HG02943 (cell line): ENCODE results near the gene FLOT1.

Experiments used
- ATAC-seq: cut with Tn5 transposase; IDR thresholded peaks from one replicate; pipeline ENCODE4 v1.9.1; 2021; ENCODE audit warnings: mild to moderate bottlenecking, low read depth, moderate library complexity; ENCODE audit not compliant: unreplicated experiment

Gene FLOT1

GRCh38 chr6:30747902-30748769, 5.6 kb upstream of the FLOT1 start:
- no peak for ATAC-seq

- ATAC-seq, result no peak
Measured at GRCh38 chr6:30747300-30747687, 4.8 kb upstream of the FLOT1 start.

- no peak for ATAC-seq
Measured at GRCh38 chr6:30744054-30744805, 1.7 kb upstream of the FLOT1 start, which contains the start of gene IER3. TSS of gene IER3 (minus strand) at chr6:30744547. CDS start at chr6:30744518, 29 bp downstream.

- no peak for ATAC-seq
Measured at GRCh38 chr6:30743099-30744053, 889 bp upstream of the FLOT1 start.

GRCh38 chr6:30741789-30742315, 635 bp downstream of the FLOT1 start:
- no peak for ATAC-seq

- no peak for ATAC-seq
Measured at GRCh38 chr6:30741063-30741779, 1.3 kb downstream of the FLOT1 start.

GRCh38 chr6:30740540-30740870, 2.0 kb downstream of the FLOT1 start:
- no peak for ATAC-seq

- no peak for ATAC-seq
Measured at GRCh38 chr6:30738532-30738931, 4.0 kb downstream of the FLOT1 start.

- ATAC-seq, result no peak
Measured at GRCh38 chr6:30735668-30736314, 6.7 kb downstream of the FLOT1 start.

- no peak for ATAC-seq
Measured at GRCh38 chr6:30732237-30732943, 10.1 kb downstream of the FLOT1 start.

- no peak for ATAC-seq
Measured at GRCh38 chr6:30730601-30731435, 11.7 kb downstream of the FLOT1 start.

- ATAC-seq, result no peak
Measured at GRCh38 chr6:30727920-30728553, 14.4 kb downstream of the FLOT1 start.

GRCh38 chr6:30726506-30727413, 15.7 kb downstream of the FLOT1 start:
- ATAC-seq, result no peak

GRCh38 chr6:30725713-30726505, 16.6 kb downstream of the FLOT1 start:
- no peak for ATAC-seq

GRCh38 chr6:30724906-30725667, 17.4 kb downstream of the FLOT1 start:
- ATAC-seq, result no peak
